Ishikawa (cell line): ENCODE measurements around the gene TMEM247.

Experiments used
- CREB1 ChIP-seq: IDR thresholded peaks from 2 replicates; pipeline ENCODE4 v1.6.1; 2012; ENCODE audit warnings: low read depth
- EGR1 ChIP-seq: IDR thresholded peaks from 2 replicates; pipeline ENCODE4 v1.6.1; 2012
- MAX ChIP-seq: IDR thresholded peaks from 2 replicates; pipeline ENCODE4 v1.6.1; 2012
- NFIC ChIP-seq: IDR thresholded peaks from 2 replicates; pipeline ENCODE4 v1.6.1; 2012
- RAD21 ChIP-seq: IDR thresholded peaks from 2 replicates; pipeline ENCODE4 v1.6.1; 2012; ENCODE audit warnings: low read depth
- TAF1 ChIP-seq: IDR thresholded peaks from 2 replicates; pipeline ENCODE4 v1.6.1; 2012; ENCODE audit warnings: low read depth, mild to moderate bottlenecking
- TCF12 ChIP-seq: IDR thresholded peaks from 2 replicates; pipeline ENCODE4 v1.6.1; 2012; ENCODE audit warnings: low read depth
- TEAD4 ChIP-seq: IDR thresholded peaks from 2 replicates; pipeline ENCODE4 v1.6.1; 2012
- YY1 ChIP-seq: IDR thresholded peaks from 2 replicates; pipeline ENCODE4 v1.6.1; 2012; ENCODE audit warnings: low read depth
- ZBTB7A ChIP-seq: IDR thresholded peaks from 2 replicates; pipeline ENCODE4 v1.6.1; 2012; ENCODE audit warnings: low read depth
- TF ChIP-seq, protein P1 (sequence below): IDR thresholded peaks from 2 replicates; pipeline ENCODE4 v1.6.1; 2012; ENCODE audit warnings: low read depth, mild to moderate bottlenecking
- TF ChIP-seq, protein P2 (sequence below): IDR thresholded peaks from 2 replicates; pipeline ENCODE4 v1.6.1; 2012

GRCh38 chr2:46444732-46445131 is 34.6 kb upstream of the TMEM247 start:
- no peak for TF ChIP-seq TAF1
- no peak for TF ChIP-seq CREB1
- TF ChIP-seq, protein P1, sequence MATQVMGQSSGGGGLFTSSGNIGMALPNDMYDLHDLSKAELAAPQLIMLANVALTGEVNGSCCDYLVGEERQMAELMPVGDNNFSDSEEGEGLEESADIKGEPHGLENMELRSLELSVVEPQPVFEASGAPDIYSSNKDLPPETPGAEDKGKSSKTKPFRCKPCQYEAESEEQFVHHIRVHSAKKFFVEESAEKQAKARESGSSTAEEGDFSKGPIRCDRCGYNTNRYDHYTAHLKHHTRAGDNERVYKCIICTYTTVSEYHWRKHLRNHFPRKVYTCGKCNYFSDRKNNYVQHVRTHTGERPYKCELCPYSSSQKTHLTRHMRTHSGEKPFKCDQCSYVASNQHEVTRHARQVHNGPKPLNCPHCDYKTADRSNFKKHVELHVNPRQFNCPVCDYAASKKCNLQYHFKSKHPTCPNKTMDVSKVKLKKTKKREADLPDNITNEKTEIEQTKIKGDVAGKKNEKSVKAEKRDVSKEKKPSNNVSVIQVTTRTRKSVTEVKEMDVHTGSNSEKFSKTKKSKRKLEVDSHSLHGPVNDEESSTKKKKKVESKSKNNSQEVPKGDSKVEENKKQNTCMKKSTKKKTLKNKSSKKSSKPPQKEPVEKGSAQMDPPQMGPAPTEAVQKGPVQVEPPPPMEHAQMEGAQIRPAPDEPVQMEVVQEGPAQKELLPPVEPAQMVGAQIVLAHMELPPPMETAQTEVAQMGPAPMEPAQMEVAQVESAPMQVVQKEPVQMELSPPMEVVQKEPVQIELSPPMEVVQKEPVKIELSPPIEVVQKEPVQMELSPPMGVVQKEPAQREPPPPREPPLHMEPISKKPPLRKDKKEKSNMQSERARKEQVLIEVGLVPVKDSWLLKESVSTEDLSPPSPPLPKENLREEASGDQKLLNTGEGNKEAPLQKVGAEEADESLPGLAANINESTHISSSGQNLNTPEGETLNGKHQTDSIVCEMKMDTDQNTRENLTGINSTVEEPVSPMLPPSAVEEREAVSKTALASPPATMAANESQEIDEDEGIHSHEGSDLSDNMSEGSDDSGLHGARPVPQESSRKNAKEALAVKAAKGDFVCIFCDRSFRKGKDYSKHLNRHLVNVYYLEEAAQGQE = no peak
- TF ChIP-seq TCF12 = no peak
- TF ChIP-seq MAX = no peak
- TF ChIP-seq, protein P2, sequence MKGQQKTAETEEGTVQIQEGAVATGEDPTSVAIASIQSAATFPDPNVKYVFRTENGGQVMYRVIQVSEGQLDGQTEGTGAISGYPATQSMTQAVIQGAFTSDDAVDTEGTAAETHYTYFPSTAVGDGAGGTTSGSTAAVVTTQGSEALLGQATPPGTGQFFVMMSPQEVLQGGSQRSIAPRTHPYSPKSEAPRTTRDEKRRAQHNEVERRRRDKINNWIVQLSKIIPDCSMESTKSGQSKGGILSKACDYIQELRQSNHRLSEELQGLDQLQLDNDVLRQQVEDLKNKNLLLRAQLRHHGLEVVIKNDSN = no peak
- TF ChIP-seq ZBTB7A = no peak
- no peak for TF ChIP-seq YY1
- TF ChIP-seq RAD21 = no peak
- no peak for TF ChIP-seq TEAD4
- TF ChIP-seq NFIC = no peak
- TF ChIP-seq EGR1 = no peak
